Inflammatory macrophage treated with lipopolysaccharide for 4 hours (primary cell): ENCODE results near the gene CIITA.

Source experiments
- DNase-seq: peaks from one replicate; pipeline ENCODE4 v3.0.0-alpha.2; 2020

CIITA gene

DNA sequence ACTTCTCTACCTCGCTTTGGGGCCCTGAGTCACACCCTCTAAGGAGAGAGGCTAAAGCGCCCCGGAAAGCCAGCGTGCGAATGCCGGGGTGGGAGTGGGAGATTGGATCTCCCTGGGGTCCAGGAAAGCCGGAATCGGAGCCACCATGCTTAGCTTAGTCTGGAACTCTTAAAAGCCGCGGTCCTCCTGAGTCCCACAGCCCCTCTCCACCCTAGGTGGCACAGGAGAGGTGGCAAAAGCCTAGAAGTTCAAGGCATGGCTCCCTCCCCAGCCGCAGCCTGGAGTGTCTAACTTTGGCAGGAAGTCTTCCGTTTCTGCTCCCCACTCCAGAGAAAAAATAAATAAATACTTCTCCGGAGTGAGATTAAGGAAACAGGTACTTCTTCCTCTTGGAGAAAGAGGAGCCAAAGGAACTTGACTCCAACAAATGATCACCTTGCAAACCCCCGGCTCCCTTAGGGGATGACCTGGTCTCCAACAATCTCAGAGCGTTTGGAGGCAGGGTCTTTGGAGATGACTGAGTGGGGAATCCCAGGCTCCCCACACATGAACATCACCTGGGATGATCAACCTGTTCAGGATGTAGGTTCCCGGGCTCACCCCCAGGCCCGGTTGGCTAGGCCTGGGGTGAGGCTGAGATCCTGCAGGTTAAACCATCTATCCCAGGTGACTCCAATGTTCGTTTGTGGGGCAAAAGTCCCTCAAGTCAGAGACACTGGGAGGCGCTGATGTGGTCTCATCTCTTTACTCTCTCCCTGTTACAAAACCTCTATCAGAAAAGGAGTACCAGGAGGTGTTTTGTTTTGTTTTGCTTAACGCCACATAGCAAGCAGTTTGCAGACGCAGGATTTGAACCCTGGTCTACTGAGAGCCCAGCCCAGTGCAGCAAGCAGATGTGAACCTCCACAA, 2.9 kb downstream of the CIITA start:
- DNase-seq = no peak

DNA sequence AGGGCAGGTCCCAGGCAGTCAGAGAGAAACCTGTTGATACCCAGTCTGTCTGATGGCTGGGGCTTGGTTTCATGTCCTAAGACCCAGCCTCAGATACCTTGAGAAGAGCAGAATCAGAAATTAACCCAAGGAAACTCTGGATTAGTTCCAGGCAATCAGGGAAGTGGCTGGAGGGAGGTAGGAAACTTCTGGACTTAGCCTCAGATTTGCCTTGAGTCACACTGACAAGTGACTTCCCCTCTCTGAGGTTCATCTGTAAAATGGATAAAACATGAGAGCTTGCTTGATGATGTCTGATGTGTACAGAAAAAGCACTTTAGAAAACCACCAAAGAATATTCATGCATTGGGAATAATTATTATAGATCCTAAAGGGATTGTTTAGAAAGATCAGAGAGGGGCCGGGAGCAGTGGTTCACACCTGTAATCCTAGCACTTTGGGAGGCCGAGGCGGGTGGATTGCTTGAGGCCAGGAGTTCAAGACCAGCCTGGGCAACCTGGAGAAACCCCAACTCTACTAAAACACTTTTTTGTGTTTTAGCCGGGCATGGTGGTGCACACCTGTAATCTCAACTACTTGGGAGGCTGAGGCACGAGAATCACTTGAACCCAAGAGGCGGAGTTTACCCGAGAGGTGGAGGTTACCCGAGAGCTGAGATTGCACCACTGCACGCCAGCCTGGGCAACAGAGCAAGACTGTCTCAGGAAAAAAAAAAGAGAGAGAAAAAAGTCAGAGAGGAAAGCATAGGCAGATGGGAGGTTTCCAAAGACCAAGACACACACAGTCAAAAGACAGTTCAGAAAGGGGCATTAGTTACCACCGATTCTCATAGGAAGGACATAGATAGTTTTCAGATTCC, 3.8 kb downstream of the CIITA start:
- DNase-seq = peak; percentile 57

- DNase-seq = peak; percentile 46
Measured at GRCh38 chr16:10881479-10882030, 4.6 kb downstream of the CIITA start.

GRCh38 chr16:10883004-10883403, 6.0 kb downstream of the CIITA start:
- no peak for DNase-seq

- DNase-seq = peak; percentile 84
Measured at GRCh38 chr16:10885246-10885645, 8.2 kb downstream of the CIITA start.

- no peak for DNase-seq
Measured at GRCh38 chr16:10888320-10888937, 11.4 kb downstream of the CIITA start.

GRCh38 chr16:10889855-10890254, 12.9 kb downstream of the CIITA start:
- no peak for DNase-seq

DNA sequence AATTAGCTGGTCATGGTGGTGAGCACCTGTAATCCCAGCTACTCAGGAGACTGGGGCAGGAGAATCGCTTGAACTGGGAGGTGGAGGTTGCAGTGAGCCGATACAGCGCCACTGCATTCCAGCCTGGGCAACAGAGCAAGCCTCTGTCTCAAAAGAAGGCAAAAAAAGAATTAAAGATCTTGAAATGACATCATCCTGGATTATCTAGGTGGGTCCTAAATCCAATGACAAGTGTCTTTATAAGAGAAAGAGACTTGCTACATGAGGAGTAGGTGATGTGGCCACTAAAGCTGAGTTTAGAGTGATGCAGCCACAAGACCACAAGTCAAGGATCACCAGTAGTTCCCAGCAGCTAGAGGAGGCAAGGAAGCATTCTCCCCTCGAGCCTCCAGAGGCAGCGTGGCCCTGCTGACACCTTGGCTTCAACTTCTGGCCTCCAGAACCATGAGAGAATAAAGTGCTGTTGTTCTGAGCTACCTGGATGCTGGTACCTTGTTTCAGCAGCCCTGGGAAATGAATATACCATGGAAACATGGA, 15.8 kb downstream of the CIITA start:
- DNase-seq = no peak

- DNase-seq = no peak
Measured at GRCh38 chr16:10895053-10895946, 18.3 kb downstream of the CIITA start.

- no peak for DNase-seq
Measured at GRCh38 chr16:10896165-10896564, 19.2 kb downstream of the CIITA start.

GRCh38 chr16:10896723-10897122, 19.7 kb downstream of the CIITA start:
- DNase-seq = peak; percentile 83

DNA sequence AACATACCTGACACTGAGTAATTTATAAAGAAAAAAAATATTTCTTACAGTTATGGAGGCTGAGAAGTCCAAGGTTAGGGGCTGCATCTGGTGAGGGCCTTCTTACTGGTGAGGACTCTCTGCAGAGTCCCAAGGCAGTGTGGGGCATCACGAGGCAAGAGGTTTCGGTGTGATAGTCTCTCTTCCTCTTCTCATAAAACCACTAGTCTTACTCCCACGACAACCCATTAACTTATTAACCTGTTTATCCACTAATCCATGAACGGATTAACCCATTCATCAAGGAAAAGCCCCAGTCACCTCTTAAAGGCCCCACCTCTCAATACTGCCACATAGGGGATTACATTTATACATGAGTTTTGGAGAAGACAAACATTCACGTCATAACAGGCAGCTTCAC, 20.1 kb downstream of the CIITA start:
- peak; percentile 62 for DNase-seq

- DNase-seq = no peak
Measured at GRCh38 chr16:10902999-10903398, 26.0 kb downstream of the CIITA start.

GRCh38 chr16:10906482-10906881, 29.5 kb downstream of the CIITA start:
- DNase-seq = no peak

DNA sequence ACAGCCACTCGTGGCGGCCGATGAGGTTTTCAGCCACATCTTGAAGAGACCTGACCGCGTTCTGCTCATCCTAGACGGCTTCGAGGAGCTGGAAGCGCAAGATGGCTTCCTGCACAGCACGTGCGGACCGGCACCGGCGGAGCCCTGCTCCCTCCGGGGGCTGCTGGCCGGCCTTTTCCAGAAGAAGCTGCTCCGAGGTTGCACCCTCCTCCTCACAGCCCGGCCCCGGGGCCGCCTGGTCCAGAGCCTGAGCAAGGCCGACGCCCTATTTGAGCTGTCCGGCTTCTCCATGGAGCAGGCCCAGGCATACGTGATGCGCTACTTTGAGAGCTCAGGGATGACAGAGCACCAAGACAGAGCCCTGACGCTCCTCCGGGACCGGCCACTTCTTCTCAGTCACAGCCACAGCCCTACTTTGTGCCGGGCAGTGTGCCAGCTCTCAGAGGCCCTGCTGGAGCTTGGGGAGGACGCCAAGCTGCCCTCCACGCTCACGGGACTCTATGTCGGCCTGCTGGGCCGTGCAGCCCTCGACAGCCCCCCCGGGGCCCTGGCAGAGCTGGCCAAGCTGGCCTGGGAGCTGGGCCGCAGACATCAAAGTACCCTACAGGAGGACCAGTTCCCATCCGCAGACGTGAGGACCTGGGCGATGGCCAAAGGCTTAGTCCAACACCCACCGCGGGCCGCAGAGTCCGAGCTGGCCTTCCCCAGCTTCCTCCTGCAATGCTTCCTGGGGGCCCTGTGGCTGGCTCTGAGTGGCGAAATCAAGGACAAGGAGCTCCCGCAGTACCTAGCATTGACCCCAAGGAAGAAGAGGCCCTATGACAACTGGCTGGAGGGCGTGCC, 30.1 kb downstream of the CIITA start:
- no peak for DNase-seq

DNA sequence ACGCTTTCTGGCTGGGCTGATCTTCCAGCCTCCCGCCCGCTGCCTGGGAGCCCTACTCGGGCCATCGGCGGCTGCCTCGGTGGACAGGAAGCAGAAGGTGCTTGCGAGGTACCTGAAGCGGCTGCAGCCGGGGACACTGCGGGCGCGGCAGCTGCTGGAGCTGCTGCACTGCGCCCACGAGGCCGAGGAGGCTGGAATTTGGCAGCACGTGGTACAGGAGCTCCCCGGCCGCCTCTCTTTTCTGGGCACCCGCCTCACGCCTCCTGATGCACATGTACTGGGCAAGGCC, 30.7 kb downstream of the CIITA start:
- DNase-seq = no peak

- DNase-seq = no peak
Measured at GRCh38 chr16:10911267-10911666, 34.3 kb downstream of the CIITA start.

DNA sequence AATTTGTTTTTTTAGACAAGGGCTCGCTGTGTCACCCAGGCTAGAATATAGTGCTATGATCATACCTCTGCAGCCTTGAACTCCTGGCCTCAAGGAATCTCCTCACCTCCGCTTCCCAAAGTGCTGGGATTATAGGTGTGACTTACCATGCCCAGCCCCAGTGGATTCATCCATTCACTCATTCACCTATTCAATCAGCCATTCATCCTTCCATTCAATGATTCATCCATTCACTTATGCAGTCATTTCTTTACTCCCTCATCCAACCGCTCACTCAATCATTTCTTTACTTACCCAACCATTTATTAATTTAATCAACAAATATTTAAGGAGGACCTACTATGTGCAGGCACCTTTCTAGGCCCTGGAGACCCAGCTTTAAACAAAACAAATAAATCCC, 39.5 kb downstream of the CIITA start:
- DNase-seq = no peak

DNA sequence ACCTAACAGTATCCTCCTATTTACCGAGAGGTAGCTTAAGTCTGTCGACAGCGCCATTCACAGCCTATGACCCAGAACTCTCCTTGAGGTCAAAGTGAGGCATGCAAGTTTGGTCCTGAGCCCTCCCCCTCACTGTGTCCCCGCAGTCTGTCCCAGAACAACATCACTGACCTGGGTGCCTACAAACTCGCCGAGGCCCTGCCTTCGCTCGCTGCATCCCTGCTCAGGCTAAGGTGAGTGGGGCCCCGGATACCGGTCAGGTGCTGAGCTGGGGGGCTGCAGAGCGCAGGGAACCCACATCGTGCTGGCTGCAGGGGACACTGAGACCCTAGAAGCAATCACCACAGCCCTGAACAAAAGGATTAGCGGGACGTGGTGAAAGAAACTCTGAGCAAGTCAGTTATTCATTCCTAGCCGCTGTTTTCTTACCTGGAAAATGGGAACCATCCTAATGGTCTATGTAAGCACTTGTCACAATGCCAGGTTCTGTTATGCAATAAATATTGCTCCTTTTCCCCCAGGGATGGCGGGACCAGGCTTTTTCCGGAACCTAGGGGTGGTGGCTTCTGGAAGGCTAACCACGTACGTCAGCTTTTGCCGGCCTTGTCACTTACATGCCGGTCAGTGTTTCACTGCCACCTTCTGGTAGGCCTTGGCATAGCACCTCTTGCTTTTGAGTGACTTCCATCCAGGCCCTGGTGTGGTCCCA, 41.4 kb downstream of the CIITA start:
- peak; percentile 91 for DNase-seq

- DNase-seq = no peak
Measured at GRCh38 chr16:10919003-10919351, 42.0 kb downstream of the CIITA start.
